ENCODE results near the gene FAM168B. TPM values are rescaled to one million over a fixed set of nuclear protein-coding genes. Genes with fewer than 3 reads are reported as not detected.

Gene FAM168B
- total RNA-seq, 1 donor from 2014 or later, result 90.5 TPM

DNA sequence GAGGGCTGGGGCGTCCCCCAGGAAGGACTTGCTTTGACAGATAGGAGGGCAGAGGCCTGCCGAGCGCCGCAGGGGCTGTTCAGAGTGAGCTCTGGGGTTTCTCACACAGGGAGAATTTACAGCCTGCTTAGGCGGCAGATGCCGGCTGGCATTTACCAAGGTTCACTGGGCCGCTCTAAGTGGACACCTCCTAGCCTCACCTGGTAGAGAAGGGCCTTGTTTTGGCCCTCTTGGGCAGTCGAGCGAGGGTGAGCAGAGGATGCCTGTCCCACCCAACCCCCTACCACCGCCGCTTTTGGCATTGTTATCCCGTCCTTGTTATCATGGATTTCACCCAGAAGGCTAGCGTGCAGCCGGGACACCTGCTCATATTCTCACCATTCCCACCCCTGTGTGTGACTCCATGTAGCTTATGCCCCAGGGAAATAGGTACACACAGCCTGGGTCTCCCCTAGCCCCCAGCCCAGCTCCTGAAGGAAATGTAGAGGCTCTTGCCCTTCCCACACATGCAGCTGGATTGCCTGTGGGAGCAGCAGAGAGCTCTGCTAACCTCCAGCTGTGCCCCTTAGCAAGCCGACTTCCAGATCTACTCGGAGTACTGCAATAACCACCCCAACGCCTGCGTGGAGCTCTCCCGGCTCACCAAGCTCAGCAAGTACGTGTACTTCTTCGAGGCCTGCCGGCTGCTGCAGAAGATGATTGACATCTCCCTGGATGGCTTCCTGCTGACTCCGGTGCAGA, 52.4 kb downstream of the FAM168B start:
- no peak for DNase-seq (ENCODE audit: low spot score)

GRCh38 chr2:131039908-131040660, 53.2 kb downstream of the FAM168B start:
- no peak for DNase-seq (ENCODE audit: low spot score)

DNA sequence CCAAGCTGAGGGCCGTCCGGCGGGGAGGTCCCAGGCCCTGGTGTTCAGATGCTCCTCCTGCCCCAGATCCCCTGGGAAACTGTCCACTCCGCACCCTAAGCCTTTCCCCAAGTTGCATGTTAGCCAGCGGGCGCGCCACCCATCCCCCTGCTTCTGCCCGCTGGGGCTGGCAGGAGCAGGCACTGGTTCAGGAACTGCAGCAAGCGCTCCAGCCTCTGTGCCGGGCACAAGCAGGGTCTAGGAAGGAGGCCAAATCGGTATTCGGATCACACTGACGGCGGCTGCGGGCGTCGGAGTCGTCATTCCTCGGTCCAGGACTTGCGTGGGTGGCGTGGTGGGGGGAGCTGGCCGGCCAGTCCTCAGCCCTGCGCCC, 53.7 kb downstream of the FAM168B start:
- no peak for DNase-seq (ENCODE audit: low spot score)

GRCh38 chr2:131039101-131039440, 54.2 kb downstream of the FAM168B start:
- DNase-seq (ENCODE audit: low spot score), result no peak

DNA sequence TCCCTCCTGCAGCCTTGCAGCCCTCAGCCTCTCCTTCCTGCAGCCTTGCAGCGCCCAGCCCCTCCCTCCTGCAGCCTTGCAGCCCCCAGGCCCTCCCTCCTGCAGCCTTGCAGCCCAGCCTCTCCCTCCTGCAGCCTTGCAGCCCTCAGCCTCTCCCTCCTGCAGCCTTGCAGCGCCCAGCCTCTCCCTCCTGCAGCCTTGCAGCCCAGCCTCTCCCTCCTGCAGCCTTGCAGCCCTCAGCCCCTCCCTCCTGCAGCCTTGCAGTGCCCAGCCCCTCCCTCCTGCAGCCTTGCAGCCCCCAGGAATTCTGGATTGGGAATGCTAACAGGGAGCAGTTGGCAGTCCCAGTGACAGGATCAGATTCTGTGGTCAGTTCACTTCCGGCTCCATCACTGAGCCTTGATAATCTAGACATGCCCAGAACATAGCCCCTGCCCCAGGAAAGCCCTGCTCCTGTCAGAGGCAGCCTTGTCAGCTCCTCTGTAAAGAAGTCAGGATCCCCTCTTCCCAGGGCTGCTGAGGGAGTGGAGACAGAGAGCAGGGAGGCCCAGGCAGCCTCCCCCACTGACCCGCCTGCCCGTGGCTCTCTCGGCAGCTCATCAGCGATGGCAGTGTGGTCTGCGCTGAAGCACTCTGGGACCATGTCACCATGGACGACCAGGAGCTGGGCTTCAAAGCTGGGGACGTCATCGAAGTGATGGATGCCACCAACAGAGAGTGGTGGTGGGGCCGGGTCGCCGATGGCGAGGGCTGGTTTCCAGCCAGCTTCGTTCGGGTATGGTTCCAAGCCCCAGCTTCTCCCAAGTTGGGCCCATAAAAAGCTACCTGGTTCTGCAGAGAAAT, 54.8 kb downstream of the FAM168B start:
- no peak for DNase-seq (ENCODE audit: low spot score)

- no peak for DNase-seq (ENCODE audit: low spot score)
These were observed 55.6 kb downstream of the FAM168B start for GRCh38 chr2:131037398-131038257.

- no peak for DNase-seq (ENCODE audit: low spot score)
These were observed 56.4 kb downstream of the FAM168B start for GRCh38 chr2:131036696-131037397.

DNA sequence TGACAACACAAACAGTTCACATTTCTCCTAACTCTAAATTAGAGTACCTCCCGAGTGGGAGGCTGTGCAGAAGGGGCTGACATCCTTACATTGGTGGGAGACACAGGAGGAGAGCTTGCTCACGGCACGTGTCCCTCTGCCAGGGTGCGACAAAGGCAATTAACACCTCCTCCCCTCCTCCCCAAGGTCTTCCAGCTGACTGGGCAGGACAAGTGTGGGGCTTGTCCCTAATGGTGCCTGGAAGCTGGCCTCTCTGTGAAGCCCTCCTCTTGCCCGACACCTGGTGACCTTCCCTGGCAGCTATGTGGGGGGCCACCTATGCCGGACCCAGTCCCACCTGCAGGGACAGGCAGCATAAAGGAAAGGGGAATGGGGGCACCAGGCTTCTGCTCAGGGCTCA, 57.0 kb downstream of the FAM168B start:
- DNase-seq (ENCODE audit: low spot score), result no peak

DNA sequence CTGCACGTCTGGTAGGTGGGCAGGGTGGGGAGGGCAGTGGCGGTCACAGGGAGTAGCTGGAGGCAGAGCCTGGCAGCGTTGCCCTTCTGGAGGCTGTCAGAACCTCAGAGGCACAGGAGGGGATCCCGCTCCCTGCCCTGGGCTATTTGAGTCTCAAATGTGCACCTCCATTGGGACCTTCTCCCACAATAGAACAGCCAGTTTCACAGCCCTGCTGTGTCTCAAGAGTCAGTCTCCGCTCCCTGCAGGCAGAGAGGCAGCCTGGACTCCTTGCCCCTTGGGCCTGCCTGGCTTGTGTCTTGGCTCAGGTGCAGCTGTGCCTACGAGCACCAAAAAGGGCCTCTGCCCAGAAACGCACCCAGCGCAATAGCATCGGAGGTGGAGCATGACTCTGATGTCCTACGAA, 57.4 kb downstream of the FAM168B start:
- DNase-seq (ENCODE audit: low spot score), result no peak

GRCh38 chr2:131035112-131035825, 58.0 kb downstream of the FAM168B start:
- no peak for DNase-seq (ENCODE audit: low spot score)

DNA sequence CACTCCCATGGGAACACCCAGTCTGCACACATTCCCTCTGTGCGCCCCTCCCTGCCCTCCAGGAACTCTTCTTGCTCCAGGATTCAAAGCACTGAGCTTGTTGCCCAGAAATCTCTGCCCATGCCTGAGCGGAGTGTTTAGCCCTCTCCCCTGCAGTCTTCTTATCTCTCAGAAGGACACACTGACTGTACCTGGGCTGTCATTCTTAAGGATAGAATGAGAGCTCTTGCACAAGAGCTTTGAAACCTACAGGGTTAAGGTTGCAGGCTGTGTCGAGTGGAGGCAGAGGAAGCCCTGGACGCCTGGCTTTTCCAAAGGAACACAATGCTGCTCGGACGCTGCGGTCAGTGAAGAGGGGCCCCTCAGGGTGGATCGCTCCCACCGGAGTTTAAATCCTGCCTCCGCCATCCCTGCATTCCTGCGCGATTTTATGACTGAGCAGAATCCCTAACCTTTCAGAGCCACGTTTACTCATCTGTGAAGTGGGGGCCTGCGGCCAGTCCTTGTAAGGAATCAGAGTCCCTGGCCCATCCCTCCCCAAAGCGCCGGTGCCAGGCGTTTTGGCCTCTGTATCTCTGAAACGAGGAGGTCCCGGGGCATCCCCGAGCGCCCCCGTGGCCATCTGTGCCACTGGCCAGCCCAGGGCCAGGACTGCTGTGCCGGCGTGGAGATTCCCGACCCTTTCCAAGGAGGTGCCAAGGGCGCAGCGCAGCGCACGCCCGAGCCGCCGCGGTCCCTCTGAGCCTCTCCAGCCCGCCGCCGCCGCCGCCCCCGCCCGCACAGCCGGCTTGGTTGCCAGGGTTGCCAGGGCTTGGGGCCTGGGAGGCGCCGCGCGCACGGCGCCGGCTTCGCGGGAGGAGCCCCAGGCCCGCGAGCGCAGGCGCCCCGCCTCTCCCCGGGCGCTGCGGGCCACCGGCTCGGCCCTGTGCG, 58.9 kb downstream of the FAM168B start:
- no peak for DNase-seq (ENCODE audit: low spot score)

- DNase-seq (ENCODE audit: low spot score), result no peak
These were observed 59.5 kb downstream of the FAM168B start for GRCh38 chr2:131033786-131034121.

- DNase-seq (ENCODE audit: low spot score), result no peak
These were observed 60.8 kb downstream of the FAM168B start for GRCh38 chr2:131032393-131032836.

DNA sequence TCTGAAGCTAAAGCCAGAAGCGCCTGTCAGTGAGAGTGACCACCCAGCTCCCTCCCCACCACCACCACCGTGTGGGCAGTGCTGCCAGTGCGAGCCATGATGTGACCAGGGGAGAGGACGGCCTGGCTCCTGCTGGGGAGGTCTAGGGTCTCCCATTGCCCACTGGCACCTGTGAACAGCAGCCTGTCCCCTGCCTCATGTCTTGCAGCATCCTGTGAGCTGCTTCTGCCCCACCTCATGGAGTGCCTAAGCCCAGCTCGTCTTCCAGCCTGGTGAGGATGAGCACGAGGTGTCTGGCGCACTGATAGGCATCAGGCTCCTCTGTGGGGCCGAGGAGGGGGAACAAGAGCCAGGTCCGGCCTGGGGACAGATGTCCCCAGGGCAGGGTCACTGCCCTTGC, 61.4 kb downstream of the FAM168B start:
- no peak for DNase-seq (ENCODE audit: low spot score)

GRCh38 chr2:131031431-131031841, 61.8 kb downstream of the FAM168B start:
- DNase-seq (ENCODE audit: low spot score), result no peak

DNA sequence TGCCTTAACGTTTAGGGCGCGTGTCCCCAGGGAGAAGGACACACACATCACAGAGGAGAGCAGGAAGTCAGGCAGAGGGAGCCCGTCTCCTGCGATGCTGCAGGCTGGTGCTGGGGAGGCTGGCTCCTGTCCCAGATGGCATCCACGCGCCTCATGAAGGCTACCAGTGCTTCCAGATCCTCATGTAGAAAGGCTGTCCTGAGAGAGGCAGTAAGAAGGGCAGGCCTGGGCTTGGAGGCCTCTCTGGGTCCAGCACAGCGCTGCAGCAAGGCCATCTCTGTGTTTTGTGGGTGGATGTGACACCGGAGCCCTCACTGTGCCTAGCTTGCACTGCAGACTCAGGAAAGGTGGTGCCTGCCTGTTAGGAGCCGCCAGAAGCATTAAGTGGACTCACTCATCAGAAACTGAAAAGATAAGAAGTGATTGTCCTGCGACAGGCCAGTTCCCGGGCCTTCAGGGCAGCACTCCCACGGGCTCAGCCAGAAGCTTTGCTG, 62.7 kb downstream of the FAM168B start:
- no peak for DNase-seq (ENCODE audit: low spot score)

- DNase-seq (ENCODE audit: low spot score), result no peak
These were observed 63.4 kb downstream of the FAM168B start for GRCh38 chr2:131029812-131030211.

DNA sequence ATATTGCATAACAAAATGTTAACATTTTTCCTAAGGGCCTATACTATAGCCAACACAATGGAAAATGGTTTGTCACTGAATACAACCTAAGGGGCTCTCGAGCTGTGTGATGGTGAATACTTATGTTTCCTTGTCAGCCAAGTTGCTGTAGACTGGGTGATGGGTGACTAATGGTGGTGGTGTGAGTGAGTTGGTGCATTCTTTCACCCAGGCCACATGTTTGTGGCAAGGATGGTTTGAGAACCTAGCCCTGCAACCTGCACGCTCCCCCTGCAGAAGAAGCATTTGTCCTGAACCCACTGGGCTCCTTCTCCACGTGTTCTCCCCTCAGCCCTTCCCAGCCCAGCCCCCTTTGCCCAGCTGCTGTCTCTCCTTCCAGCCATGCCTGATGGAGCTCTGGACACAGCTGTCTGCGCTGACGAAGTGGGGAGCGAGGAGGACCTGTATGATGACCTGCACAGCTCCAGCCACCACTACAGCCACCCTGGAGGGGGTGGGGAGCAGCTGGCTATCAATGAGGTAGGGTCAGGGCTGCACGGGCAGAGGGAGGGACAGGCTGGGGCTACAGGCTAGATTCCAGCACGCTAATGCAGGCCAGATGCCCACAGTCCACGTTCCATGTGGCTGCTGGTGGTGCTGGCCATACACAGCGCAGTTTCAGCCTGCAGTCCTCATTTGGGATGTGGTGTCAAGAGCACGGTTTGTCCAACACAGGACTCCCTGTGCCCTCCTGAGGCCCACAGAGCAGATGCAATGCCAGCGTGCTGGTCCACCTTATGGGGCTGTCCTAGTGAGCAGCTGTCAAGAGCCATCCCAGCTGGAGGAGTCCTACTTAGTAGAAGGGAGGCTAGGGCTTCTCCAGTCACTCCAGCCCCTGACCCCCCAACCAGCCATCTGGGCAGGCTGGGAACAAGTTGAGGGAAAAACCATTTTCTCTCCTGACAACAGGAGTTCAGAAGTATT, 65.4 kb downstream of the FAM168B start:
- DNase-seq (ENCODE audit: low spot score), result no peak

All from mucosa of gallbladder (tissue), 1 donor.